ENCODE measurements around the gene DNAJC18. TPM values are rescaled to one million over a fixed set of nuclear protein-coding genes. Genes with fewer than 3 reads are reported as not detected.

Gene DNAJC18
- total and polyA plus RNA-seq, 2 of the 8 experiments (the other 6 are each of a cell fraction or from before 2014, with no cell fraction given): 7.8 to 29.2 TPM

DNA sequence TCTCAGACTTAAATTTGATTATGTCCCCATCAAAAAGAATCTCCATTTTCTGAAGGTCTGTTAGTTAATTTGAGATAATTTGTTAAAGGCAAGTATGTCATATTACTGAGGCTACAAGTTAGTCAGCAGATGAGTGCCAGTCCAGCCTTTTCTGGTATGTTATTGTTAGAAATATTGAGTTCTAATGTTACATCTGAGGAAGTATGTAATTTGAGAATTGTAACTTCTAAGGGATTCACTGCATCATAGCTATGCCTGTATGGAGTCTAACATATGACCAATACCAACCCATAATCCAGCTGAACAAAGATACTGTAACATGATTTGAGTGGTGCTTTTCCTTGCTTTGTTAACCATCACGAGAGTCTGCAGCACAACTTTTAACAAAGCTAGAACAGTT is 70.1 kb downstream of the DNAJC18 start:
- ChIA-PET CTCF (ENCODE audit: partially characterized antibody) (interaction anchor here (0.5 to 1.7 kb wide), 9 partner anchors 12 to 412 kb away, joined by 3 to 6 read pairs (median 3); no protein-coding TSS in a partner anchor), POLR2A (ENCODE audit: partially characterized antibody) (interaction anchor here (0.6 to 1.6 kb wide), 8 partner anchors 10 to 93 kb away, joined by 3 to 5 read pairs (median 4); no protein-coding TSS in a partner anchor)
- Histone ChIP-seq H3K4me2 (ENCODE audit: insufficient read depth in 1 of 2, low read depth in 2 of 2, low read length in 2 of 2) (no peak overlapping the region), H2BK5ac (ENCODE audit: low read depth, low read length) (no peak overlapping the region), H3K36me3 (ENCODE audit: control insufficient read depth in 2 of 4, insufficient read depth in 4 of 4, low read length in 3 of 4) (peaks cover 12 to 65% (median 41%) of the 10 kb centered on the region in 4 experiments; a peak in 7 of 8 replicates), H3K4me1 (replicated peaks in 1 of 4; ENCODE audit: control insufficient read depth in 3 of 4, insufficient read depth in 4 of 4, low read length in 3 of 4) (no peaks in the 10 kb centered on the region), H4K8ac (ENCODE audit: extremely low read depth, insufficient read depth, low read length) (no peak overlapping the region), H3K9ac (replicated peaks in 1 of 4; ENCODE audit: extremely low read depth in 1 of 4, low read depth in 3 of 4, low read length in 3 of 4) (no peak overlapping the region), H2BK20ac (ENCODE audit: low read length) (no peak overlapping the region), H2AK5ac (ENCODE audit: low read depth, low read length) (no peak overlapping the region), H4K91ac (replicated peaks; ENCODE audit: insufficient read length, low read length) (no peak overlapping the region), H3K56ac (replicated peaks; ENCODE audit: insufficient read length, low read depth, low read length) (no peak overlapping the region), H3K79me1 (ENCODE audit: low read depth, low read length) (no peaks in the 10 kb centered on the region; the same call in 1 of the 2 replicates), H3K4me3 (ENCODE audit: extremely low read depth in 1 of 4, insufficient read depth in 2 of 4, low read depth in 3 of 4, low read length in 4 of 4) (no peak overlapping the region), H4K20me1 (replicated peaks in 1 of 2; ENCODE audit: control insufficient read depth in 1 of 2, insufficient read depth in 2 of 2, low read length in 2 of 2) (peaks cover 0 to 3% of the 10 kb centered on the region in 2 experiments), H2BK120ac (replicated peaks; ENCODE audit: low read depth, low read length) (no peak overlapping the region), H3K79me2 (ENCODE audit: control insufficient read depth in 1 of 2, insufficient read depth in 2 of 2, low read length in 2 of 2) (no peaks in the 10 kb centered on the region), H3K23me2 (ENCODE audit: low read depth, low read length) (no peaks in the 10 kb centered on the region), H2AFZ (ENCODE audit: low read length) (no peak overlapping the region), H3K27ac (ENCODE audit: low read depth, low read length) (no peak overlapping the region), H3K9me3 (ENCODE audit: insufficient read depth in 2 of 2, low read depth in 1 of 2, low read length in 1 of 2) (no peaks in the 10 kb centered on the region), H3K27me3 (replicated peaks in 1 of 4; ENCODE audit: control insufficient read depth in 3 of 4, extremely low read depth in 1 of 4, insufficient read depth in 3 of 4, low read length in 3 of 4) (no peaks in the 10 kb centered on the region), H2BK12ac (ENCODE audit: low read depth, low read length) (no peak overlapping the region), H3K14ac (ENCODE audit: insufficient read length) (no peak overlapping the region), H3K23ac (ENCODE audit: insufficient read length) (no peak overlapping the region), H3K18ac (ENCODE audit: extremely low read depth, low read length) (no peak overlapping the region), H2BK15ac (ENCODE audit: low read length) (no peak overlapping the region), H4K5ac (ENCODE audit: insufficient read length, low read depth, low read length) (no peak overlapping the region), H3K4ac (replicated peaks; ENCODE audit: insufficient read length, low read depth, low read length) (no peak overlapping the region)
- 93% methylated on average over 1 of the region's 1 CpG; no CpG with 5 or more reads in 1 of the 2 experiments for WGBS, 2 experiments (ENCODE audit: extremely low coverage in 1 of 2, insufficient coverage in 1 of 2, insufficient read length in 1 of 2, insufficient replicate concordance in 2 of 2, low coverage in 1 of 2, low lambda C conversion rate in 2 of 2, missing lambda C conversion rate in 1 of 2)
- FAIRE-seq: no peak
- DNase-seq (ENCODE audit: low read depth in 1 of 2, low spot score in 2 of 2): no peak
- TF ChIP-seq CEBPB (IDR thresholded peaks at IDR 0.05; ENCODE audit: low read depth, low read length) (no peak), HDAC2 (IDR thresholded peaks at IDR 0.05; ENCODE audit: borderline replicate concordance in 1 of 2, low read depth in 2 of 2, low read length in 2 of 2) (no peak), SIX5 (IDR thresholded peaks at IDR 0.05; ENCODE audit: low read depth, low read length) (no peak), TAF1 (IDR thresholded peaks at IDR 0.05; ENCODE audit: low read depth, low read length) (no peak), SP4 (IDR thresholded peaks at IDR 0.05; ENCODE audit: low read length) (no peak), EGR1 (IDR thresholded peaks at IDR 0.05; ENCODE audit: borderline replicate concordance, low read depth, low read length) (no peak), JUN (IDR thresholded peaks at IDR 0.05; ENCODE audit: low read depth, low read length) (no peak), CHD2 (IDR thresholded peaks at IDR 0.05; ENCODE audit: low read length) (no peak), TEAD4 (IDR thresholded peaks at IDR 0.05; ENCODE audit: low read depth, low read length) (no peak), EP300 (IDR thresholded peaks at IDR 0.05; ENCODE audit: borderline replicate concordance in 1 of 2, low read depth in 2 of 2, low read length in 2 of 2) (no peak), KDM5A (IDR thresholded peaks at IDR 0.05; ENCODE audit: low read length) (no peak), CREB1 (IDR thresholded peaks at IDR 0.05) (no peak), CHD1 (IDR thresholded peaks at IDR 0.05; ENCODE audit: low read depth, low read length) (no peak)
- TF ChIP-seq, protein P1, sequence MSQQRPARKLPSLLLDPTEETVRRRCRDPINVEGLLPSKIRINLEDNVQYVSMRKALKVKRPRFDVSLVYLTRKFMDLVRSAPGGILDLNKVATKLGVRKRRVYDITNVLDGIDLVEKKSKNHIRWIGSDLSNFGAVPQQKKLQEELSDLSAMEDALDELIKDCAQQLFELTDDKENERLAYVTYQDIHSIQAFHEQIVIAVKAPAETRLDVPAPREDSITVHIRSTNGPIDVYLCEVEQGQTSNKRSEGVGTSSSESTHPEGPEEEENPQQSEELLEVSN (IDR thresholded peaks at IDR 0.05): no peak
- TF ChIP-seq, protein P2, sequence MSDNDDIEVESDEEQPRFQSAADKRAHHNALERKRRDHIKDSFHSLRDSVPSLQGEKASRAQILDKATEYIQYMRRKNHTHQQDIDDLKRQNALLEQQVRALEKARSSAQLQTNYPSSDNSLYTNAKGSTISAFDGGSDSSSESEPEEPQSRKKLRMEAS (IDR thresholded peaks at IDR 0.05): no peak
